Heart right ventricle (tissue), 16 donors: ENCODE measurements around the gene PLCB1. TPM values are rescaled to one million over a fixed set of nuclear protein-coding genes. Genes with fewer than 3 reads are reported as not detected.
A peak's percentile ranks its signal among the peaks of the same experiment; 100 is the strongest.
"Not testable (repeated sequence)": the region's sequence is repeated elsewhere in the genome, so short reads cannot be mapped to it uniquely, and the experiment has no call there.

ENCODE experiments used
- ATAC-seq, 8 donors: fragments of 200-7000 bp; cut with Tn5 transposase; one replicate each; pipeline ENCODE4 v1.9.1; 2020; ENCODE audit warnings: mild to moderate bottlenecking in 8 of 8, moderate library complexity in 8 of 8, moderate number of reproducible peaks in 1 of 8
- DNase-seq, 2 donors: peaks; one replicate each; pipeline ENCODE4 v3.0.0-alpha.2; 2020
- H3K27ac ChIP-seq, 10 donors: fragments of 200-600 bp; sonication (generic) in 2 of 10; one replicate each; pipeline versions ENCODE4 v1.5.0 to v1.8.0; 2020 to 2022; ENCODE audit warnings: mild to moderate bottlenecking in 3 of 10
- H3K27me3 ChIP-seq, 7 donors: fragments of 200-600 bp; one replicate each; pipeline ENCODE4 v1.8.0; 2021 to 2022; ENCODE audit warnings: mild to moderate bottlenecking in 2 of 7
- H3K36me3 ChIP-seq, 9 donors: fragments of 200-600 bp; sonication (generic) in 1 of 9; one replicate each; pipeline versions ENCODE4 v1.5.0 to v1.8.0; 2020 to 2022; ENCODE audit warnings: mild to moderate bottlenecking in 2 of 9
- H3K4me1 ChIP-seq, 9 donors: fragments of 200-600 bp; sonication (generic) in 1 of 9; one replicate each; pipeline versions ENCODE4 v1.5.0 to v1.8.0; 2020 to 2022; ENCODE audit warnings: mild to moderate bottlenecking in 4 of 9
- H3K4me3 ChIP-seq, 10 donors: fragments of 200-600 bp; sonication (generic) in 2 of 10; one replicate each; pipeline versions ENCODE4 v1.5.0 to v1.8.0; 2020 to 2022; ENCODE audit warnings: mild to moderate bottlenecking in 7 of 10, moderate library complexity in 2 of 10
- H3K9me3 ChIP-seq, 11 donors: fragments of 200-600 bp in 10 of 11; sonication (generic) in 2 of 11; one replicate each; pipeline versions ENCODE4 v1.5.0 to v1.8.0; 2013 to 2022; ENCODE audit warnings: mild to moderate bottlenecking in 2 of 11, control low read depth in 1 of 11, moderate library complexity in 1 of 11
- WGBS, 2 donors: extraction: QIAGEN DNeasy Blood & Tissue Kit; methylation state at CpG; one replicate each; pipeline ENCODE4 v1.1.7; 2013; ENCODE audit warnings: inconsistent platforms in 1 of 2; 5-methylcytosine and 5-hydroxymethylcytosine counted together
- intact Hi-C, 10 donors: fragments of 100-400 bp; cut with DNase I; formaldehyde crosslinking; loops; one replicate each; pipeline versions ENCODE4 v1.11.1 to v1.14.2; 2022
- polyA plus RNA-seq, 2 donors: library from polyadenylated mRNA; stranded (reverse); fragments of 200-250 nt; gene quantifications; one replicate each; pipeline ENCODE4 v1.2.3, GENCODE V29; 2013
- total RNA-seq, 10 donors: library from RNA; stranded (reverse); fragmentation: NEBNext Ultra II Directional in 3 of 10; extraction: Animal tissue kit (Norgen Biotek cat#: 25700) in 3 of 10; gene quantifications; one replicate each; pipeline versions ENCODE4 v1.2.1 to v1.2.4, GENCODE V29; 2021 to 2023
- TF ChIP-seq, protein P1 (sequence below), 9 donors: fragments of 200-600 bp; sonication (generic) in 2 of 9; IDR thresholded peaks; one replicate each; pipeline versions ENCODE4 v1.5.0 to v1.8.0; 2021 to 2022; ENCODE audit warnings: antibody characterized with exemption in 9 of 9, mild to moderate bottlenecking in 5 of 9, moderate library complexity in 1 of 9
- donor health status: Arrhythmogenic right ventricular cardiomyopathy.
- donor health status: ischemic (EF 13 %, LVEDD 7.1; RV severe dilation, severe dysfunction).
- donor health status: healthy with polysubstance abuse.
- donor health status: DM: no; HTN: yes; CAD: no.
- donor health status: DM: no; HTN: no; CAD: no.
- donor health status: ischemic (EF 25% LVEDD 6.9; RV normal size, moderate dysfunction).
- donor health status: ischemic (EF 25% LVEDD 5.7; RV mildly dilated, moderate dysfunction).
- donor health status: healthy.
- donor health status: DM: yes; HTN: yes; CAD: no.
- donor health status: Ischemic cardiomyopathy.
- donor health status: ischemic (EF 35%, LVEDD 5.7; RV mildly dilated, moderate dysfunction).
- donor health status: nonischemic (EF 11% LVEDD 7.7; RV severe dilation, severe dysfunction).
- donor health status: DM: yes; HTN: yes; CAD: no.
- donor health status: PGD.
- donor health status: ischemic (EF 29% LVEDD 5.4; RV normal size, mild dysfunction).
- donor health status: nonischemic (EF 23%, LVEDD 6.1; RV moderate dilation, normal function).

Gene PLCB1
- total and polyA plus RNA-seq, 12 donors = 2.2 to 12.7 (median 7.1) TPM

DNA sequence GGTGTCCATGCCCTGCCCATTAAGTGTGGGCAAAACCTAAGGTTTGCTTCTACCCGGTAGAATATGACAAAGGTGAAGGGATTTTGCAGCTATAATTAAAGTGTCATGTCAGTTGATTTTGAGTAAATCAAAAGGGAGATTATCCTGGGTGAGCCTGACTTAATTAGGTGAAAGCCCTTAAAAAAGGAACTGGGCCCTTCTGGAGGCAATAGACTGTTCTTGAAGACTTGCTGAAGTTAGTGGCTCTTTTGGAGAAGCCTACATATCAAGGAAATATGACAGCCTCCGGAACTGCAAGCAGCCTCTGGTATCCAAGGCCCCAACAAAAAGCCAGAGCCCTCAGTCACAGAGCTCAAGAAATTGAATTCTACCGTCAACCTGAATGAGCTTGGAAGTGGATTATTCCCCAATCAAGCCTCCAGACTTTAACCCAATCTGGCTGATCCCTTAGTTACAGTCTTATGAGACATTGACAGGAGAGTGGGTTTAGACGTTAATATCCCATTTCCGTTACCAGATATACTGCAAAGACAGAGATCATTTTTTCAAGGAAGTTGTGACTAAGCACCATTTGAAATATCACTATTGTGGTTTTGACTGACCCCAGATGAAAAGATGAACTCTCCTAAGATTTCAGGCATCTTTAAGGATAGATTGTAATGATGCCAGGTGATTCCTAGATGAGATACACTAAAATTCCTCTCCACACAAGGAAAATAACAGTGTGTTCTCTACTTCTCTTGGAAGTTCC is 303.4 kb downstream of the PLCB1 start:
- H3K4me3 ChIP-seq = no peak overlapping the region
- intact Hi-C loops = no loop called here
- ATAC-seq = no peak
- no peaks in the 10 kb centered on the region for H3K27me3 ChIP-seq
- TF ChIP-seq, protein P1, sequence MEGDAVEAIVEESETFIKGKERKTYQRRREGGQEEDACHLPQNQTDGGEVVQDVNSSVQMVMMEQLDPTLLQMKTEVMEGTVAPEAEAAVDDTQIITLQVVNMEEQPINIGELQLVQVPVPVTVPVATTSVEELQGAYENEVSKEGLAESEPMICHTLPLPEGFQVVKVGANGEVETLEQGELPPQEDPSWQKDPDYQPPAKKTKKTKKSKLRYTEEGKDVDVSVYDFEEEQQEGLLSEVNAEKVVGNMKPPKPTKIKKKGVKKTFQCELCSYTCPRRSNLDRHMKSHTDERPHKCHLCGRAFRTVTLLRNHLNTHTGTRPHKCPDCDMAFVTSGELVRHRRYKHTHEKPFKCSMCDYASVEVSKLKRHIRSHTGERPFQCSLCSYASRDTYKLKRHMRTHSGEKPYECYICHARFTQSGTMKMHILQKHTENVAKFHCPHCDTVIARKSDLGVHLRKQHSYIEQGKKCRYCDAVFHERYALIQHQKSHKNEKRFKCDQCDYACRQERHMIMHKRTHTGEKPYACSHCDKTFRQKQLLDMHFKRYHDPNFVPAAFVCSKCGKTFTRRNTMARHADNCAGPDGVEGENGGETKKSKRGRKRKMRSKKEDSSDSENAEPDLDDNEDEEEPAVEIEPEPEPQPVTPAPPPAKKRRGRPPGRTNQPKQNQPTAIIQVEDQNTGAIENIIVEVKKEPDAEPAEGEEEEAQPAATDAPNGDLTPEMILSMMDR (IDR thresholded peaks at IDR 0.05) = no peak
- peak overlapping the region in 1 of 10 donors; percentile 51 for H3K27ac ChIP-seq
- 73 to 75% methylated on average over 5 of the region's 5 CpGs for WGBS, 2 donors
- no peaks in the 10 kb centered on the region for H3K36me3 ChIP-seq
- no peaks in the 10 kb centered on the region for H3K9me3 ChIP-seq
- H3K4me1 ChIP-seq = peaks cover 2 to 54% (median 29%) of the 10 kb centered on the region in 9 donors
- no peak for DNase-seq

DNA sequence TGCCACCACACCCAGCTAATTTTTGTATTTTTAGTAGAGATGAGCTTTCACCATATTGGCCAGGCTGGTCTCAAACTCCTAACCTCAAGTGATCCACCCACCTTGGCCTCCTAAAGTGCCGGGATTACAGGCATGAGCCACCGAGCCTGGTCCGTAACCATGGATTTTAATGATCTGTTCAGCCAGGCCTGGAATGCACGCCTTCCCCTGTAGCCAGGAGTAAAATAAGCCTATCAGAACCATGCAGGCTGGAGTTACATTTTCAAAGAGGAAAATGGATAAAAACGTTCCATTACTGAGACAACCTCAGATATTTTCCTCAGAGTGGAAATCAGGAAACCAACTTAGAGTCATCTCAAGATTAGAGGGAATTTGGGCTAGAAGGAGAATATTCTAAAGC is 304.9 kb downstream of the PLCB1 start:
- H3K9me3 ChIP-seq, H3K36me3 ChIP-seq, DNase-seq, H3K27ac ChIP-seq, H3K27me3 ChIP-seq, intact Hi-C loops, ATAC-seq, H3K4me3 ChIP-seq: not testable (repeated sequence)
- H3K4me1 ChIP-seq = peaks cover under 1 to 40% (median 15%) of the 10 kb centered on the region in 9 donors
- 91 to 92% methylated on average over 5 of the region's 5 CpGs for WGBS, 2 donors

DNA sequence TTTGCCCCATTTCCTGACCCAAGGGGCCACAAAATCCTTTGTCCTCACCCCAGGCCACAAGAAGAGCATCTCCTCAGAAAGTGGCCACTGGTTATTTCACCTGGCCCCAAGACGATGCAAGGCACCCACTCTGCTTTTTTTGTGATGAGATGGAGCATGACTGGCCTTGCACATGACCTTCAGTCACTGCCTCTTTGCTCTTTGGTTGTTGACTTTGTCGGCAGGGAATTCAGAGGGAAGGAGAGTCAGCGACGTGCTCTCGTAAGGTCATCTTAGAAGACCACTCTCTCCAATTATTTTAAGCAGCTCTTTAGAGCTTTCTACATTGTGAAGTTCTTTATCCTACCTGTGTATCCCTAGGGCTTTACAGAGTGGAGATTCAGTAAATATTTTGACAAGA is 306.7 kb downstream of the PLCB1 start:
- no peak overlapping the region for H3K4me3 ChIP-seq
- no peaks in the 10 kb centered on the region for H3K27me3 ChIP-seq
- WGBS, 2 donors = 91% methylated on average over 5 of the region's 5 CpGs
- ATAC-seq = no peak
- TF ChIP-seq, protein P1 (IDR thresholded peaks at IDR 0.05) = no peak
- intact Hi-C loops = no loop called here
- DNase-seq = no peak
- no peaks in the 10 kb centered on the region for H3K9me3 ChIP-seq
- no peak overlapping the region for H3K27ac ChIP-seq
- H3K4me1 ChIP-seq = peaks cover 0 to 24% (median 0%) of the 10 kb centered on the region in 9 donors
- H3K36me3 ChIP-seq = no peaks in the 10 kb centered on the region

DNA sequence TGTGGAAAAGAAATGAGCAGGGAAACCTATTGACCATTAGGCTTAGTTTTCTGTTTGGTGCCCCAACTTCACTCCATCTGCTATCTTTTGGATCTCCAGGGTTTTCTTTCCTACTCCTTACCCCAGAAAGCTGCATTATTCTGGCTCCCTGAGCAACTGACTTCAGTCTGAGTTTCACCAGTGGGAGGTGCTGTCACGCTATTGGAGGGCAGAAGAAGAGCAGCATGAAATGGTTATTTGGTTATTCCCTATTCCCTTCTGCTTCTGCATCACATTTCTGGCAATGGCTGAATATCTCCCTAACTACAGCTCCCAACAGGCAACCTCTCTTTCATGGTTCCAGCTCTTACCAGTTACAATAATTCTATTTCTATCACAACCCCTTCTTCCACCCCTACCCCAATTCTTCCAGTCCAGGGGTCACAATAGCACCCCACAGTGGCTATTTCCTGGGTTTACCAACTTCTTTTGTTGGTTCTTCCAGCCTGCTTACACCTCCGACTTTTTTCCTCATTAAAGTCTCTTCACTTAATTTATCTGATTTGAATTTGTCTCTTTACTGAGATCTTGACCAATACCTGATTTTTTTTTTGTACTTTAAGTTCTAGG is 311.5 kb downstream of the PLCB1 start:
- no peak for ATAC-seq
- TF ChIP-seq, protein P1 (IDR thresholded peaks at IDR 0.05) = peak in 1 of 9 donors; percentile 7

More for the DNA sequence above, 311.5 kb downstream of the PLCB1 start:
- 71 to 74% methylated on average over 2 of the region's 2 CpGs for WGBS, 2 donors
- DNase-seq = no peak
- intact Hi-C loops = no loop called here
- no peak overlapping the region for H3K27ac ChIP-seq
- H3K36me3 ChIP-seq = no peaks in the 10 kb centered on the region
- H3K4me1 ChIP-seq = peaks cover 0 to 8% (median 0%) of the 10 kb centered on the region in 9 donors
- H3K9me3 ChIP-seq = peaks cover 0 to 4% (median 0%) of the 10 kb centered on the region in 11 donors
- H3K4me3 ChIP-seq = no peak overlapping the region
- no peaks in the 10 kb centered on the region for H3K27me3 ChIP-seq
